Measurements from ENCODE around the gene PCNT. TPM values are rescaled to one million over a fixed set of nuclear protein-coding genes. Genes with fewer than 3 reads are reported as not detected.

The PCNT gene
- total RNA-seq, 2 experiments from 2014 or later, result 46.2 to 46.6 TPM

GRCh38 chr21:46376231-46376628 is 52.3 kb downstream of the PCNT start:
- TF ChIP-seq CTCF (IDR thresholded peaks at IDR 0.05), result no peak
- Mint-ChIP-seq H3K4me3 (no peak overlapping the region), H3K27ac (no peak overlapping the region), H3K36me3 (ENCODE audit: low read depth) (peaks cover 25% of the 10 kb centered on the region), H3K4me1 (ENCODE audit: low read depth) (peaks cover 1% of the 10 kb centered on the region), H3K9me3 (no peaks in the 10 kb centered on the region), H3K27me3 (no peaks in the 10 kb centered on the region)
- CTCF ChIA-PET, result no interaction called here
- DNase-seq (no peak), ATAC-seq (no peak)
- intact Hi-C loops (cut with micrococcal nuclease), result no loop called here
- POLR2A ChIA-PET, result no interaction called here

GRCh38 chr21:46376856-46377453 is 53.0 kb downstream of the PCNT start:
- H3K9me3 Mint-ChIP-seq, result peaks cover 3% of the 10 kb centered on the region

DNA sequence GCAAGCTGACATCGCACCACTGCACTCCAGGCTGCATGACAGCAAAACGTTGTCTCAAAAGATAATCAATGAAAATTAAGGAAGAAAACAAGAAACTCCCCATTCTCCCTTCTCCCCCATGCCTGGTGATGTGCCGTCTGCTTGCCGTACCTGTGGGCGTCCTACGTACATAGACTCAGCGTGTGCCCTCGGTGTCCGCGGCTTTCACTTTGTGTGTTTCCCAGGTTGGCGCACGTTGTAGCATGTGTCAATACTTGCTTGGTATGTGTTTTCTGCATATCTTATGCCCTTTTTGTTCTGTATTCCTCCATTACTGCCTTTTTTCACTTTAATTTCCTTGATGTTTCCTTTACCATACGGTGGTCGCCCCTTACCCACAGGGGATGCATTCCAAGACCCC is 53.8 kb downstream of the PCNT start:
- TF ChIP-seq CTCF (IDR thresholded peaks at IDR 0.05), result no peak
- Mint-ChIP-seq H3K36me3 (ENCODE audit: low read depth) (peaks cover 33% of the 10 kb centered on the region), H3K4me1 (ENCODE audit: low read depth) (peaks cover under 1% of the 10 kb centered on the region), H3K4me3 (no peak overlapping the region), H3K27me3 (no peaks in the 10 kb centered on the region), H3K9me3 (peaks cover 12% of the 10 kb centered on the region), H3K27ac (no peak overlapping the region)
- CTCF ChIA-PET, result no interaction called here
- DNase-seq (no peak), ATAC-seq (no peak)
- intact Hi-C loops (cut with micrococcal nuclease), result no loop called here
- POLR2A ChIA-PET, result interaction anchor here (0.7 kb wide), 1 partner anchor 31 kb away, joined by 3 read pairs; no protein-coding TSS in a partner anchor

More at GRCh38 chr21:46376856-46377453, 53.0 kb downstream of the PCNT start:
- Mint-ChIP-seq H3K4me3 (no peak overlapping the region), H3K4me1 (ENCODE audit: low read depth) (peaks cover 1% of the 10 kb centered on the region), H3K36me3 (ENCODE audit: low read depth) (peaks cover 26% of the 10 kb centered on the region), H3K27me3 (no peaks in the 10 kb centered on the region), H3K27ac (no peak overlapping the region)
- POLR2A ChIA-PET, result interaction anchor here (0.7 kb wide), 1 partner anchor 30 kb away, joined by 3 read pairs; no protein-coding TSS in a partner anchor
- DNase-seq (no peak), ATAC-seq (no peak)
- CTCF ChIA-PET, result no interaction called here
- intact Hi-C loops (cut with micrococcal nuclease), result no loop called here
- TF ChIP-seq CTCF (IDR thresholded peaks at IDR 0.05), result no peak

- no peak for TF ChIP-seq CTCF (IDR thresholded peaks at IDR 0.05)
- H3K27me3 Mint-ChIP-seq, result no peaks in the 10 kb centered on the region
- ChIA-PET POLR2A (interaction anchor here (0.6 kb wide), 1 partner anchor 71 kb away, joined by 3 read pairs; no protein-coding TSS in a partner anchor), CTCF (no interaction called here)
- no peaks in the 10 kb centered on the region for H3K4me1 Mint-ChIP-seq (ENCODE audit: low read depth)
- ATAC-seq, result no peak
- peaks cover 44% of the 10 kb centered on the region for H3K36me3 Mint-ChIP-seq (ENCODE audit: low read depth)
- H3K9me3 Mint-ChIP-seq, result peaks cover 15% of the 10 kb centered on the region
- H3K4me3 Mint-ChIP-seq, result no peak overlapping the region
- H3K27ac Mint-ChIP-seq, result no peak overlapping the region
- no peak for DNase-seq
- intact Hi-C loops (cut with micrococcal nuclease), result no loop called here
Observed at GRCh38 chr21:46379105-46379504, 55.1 kb downstream of the PCNT start.

- no peaks in the 10 kb centered on the region for H3K4me1 Mint-ChIP-seq (ENCODE audit: low read depth)
- POLR2A ChIA-PET, result interaction anchor here (0.6 kb wide), 1 partner anchor 70 kb away, joined by 3 read pairs; no protein-coding TSS in a partner anchor
- peaks cover 20% of the 10 kb centered on the region for H3K9me3 Mint-ChIP-seq
- CTCF ChIA-PET, result no interaction called here
- ATAC-seq (no peak), DNase-seq (no peak)
- H3K27me3 Mint-ChIP-seq, result no peaks in the 10 kb centered on the region
- intact Hi-C loops (cut with micrococcal nuclease), result no loop called here
- no peak for TF ChIP-seq CTCF (IDR thresholded peaks at IDR 0.05)
- peaks cover 49% of the 10 kb centered on the region for H3K36me3 Mint-ChIP-seq (ENCODE audit: low read depth)
- H3K27ac Mint-ChIP-seq, result no peak overlapping the region
- no peak overlapping the region for H3K4me3 Mint-ChIP-seq
Observed at GRCh38 chr21:46379691-46380090, 55.7 kb downstream of the PCNT start.
